HepG2 (cell line): ENCODE data around the gene UPK1A. TPM values are rescaled to one million over a fixed set of nuclear protein-coding genes. Genes with fewer than 3 reads are reported as not detected.

Experiments used
- ATAC-seq: fragments of 200-7000 bp; cut with Tn5 transposase; 3 replicates; pipeline ENCODE4 v1.9.1; 2020; ENCODE audit warnings: mild to moderate bottlenecking, moderate library complexity
- BruUV-seq: library from RNA; stranded (reverse); fragments of 400-500 nt; replicated peaks from 2 replicates; lab custom pipeline; 2021; lab: Mats Ljungman, UMichigan
- CTCF ChIA-PET: fragments of 300-600 bp; formaldehyde crosslinking; extraction: SDS; loops from one replicate; lab custom pipeline; 2021; ENCODE audit warnings: low total read pairs, inconsistent platforms, low intra/inter-chr PET ratio; lab: Yijun Ruan, JAX
- POLR2A ChIA-PET: fragments of 350-600 bp; sonication (Branson Sonifier 250); formaldehyde crosslinking; loops from one replicate; lab custom pipeline; 2020; ENCODE audit warnings: antibody characterized with exemption, inconsistent platforms; lab: Yijun Ruan, JAX
- DNase-seq: peaks from one replicate; pipeline ENCODE4 v3.0.0-alpha.2; 2015; ENCODE audit warnings: low spot score
- FAIRE-seq: peaks from 3 replicates; lab custom pipeline; 2011; peaks lifted over from hg19 to GRCh38; lab: Jason Lieb, UNC
- H2AFZ ChIP-seq: one replicate; pipeline ENCODE4 v1.6.1; 2011; ENCODE audit warnings: low read length, inconsistent platforms
- H3K27ac ChIP-seq: fragments of 300-600 bp; 3 replicates; pipeline ENCODE4 v1.8.0; 2011; ENCODE audit warnings: mixed run types, mild to moderate bottlenecking, mixed read lengths, low read length, inconsistent platforms; ENCODE audit not compliant: insufficient read depth; ENCODE audit errors: extremely low read length
- H3K27me3 ChIP-seq, 2 experiments: fragments of 200-600 bp in 1 of 2; 2 replicates in 1 of 2; 3 replicates in 1 of 2; pipeline versions ENCODE4 v1.6.0 to v1.8.0; 2011; ENCODE audit warnings: low read length in 2 of 2, mild to moderate bottlenecking in 2 of 2, moderate library complexity in 2 of 2, inconsistent platforms in 1 of 2; ENCODE audit not compliant: insufficient read depth in 2 of 2, control insufficient read depth in 1 of 2
- H3K36me3 ChIP-seq, 2 experiments: fragments of 200-600 bp in 1 of 2; replicated peaks in 1 of 2; 2 replicates in 1 of 2; 3 replicates in 1 of 2; pipeline versions ENCODE4 v1.5.1 to v1.8.0; 2011; ENCODE audit warnings: low read length in 2 of 2, inconsistent platforms in 1 of 2; ENCODE audit not compliant: insufficient read depth in 2 of 2, control insufficient read depth in 1 of 2
- H3K4me1 ChIP-seq: 2 replicates; pipeline ENCODE4 v1.5.1; 2012; ENCODE audit warnings: low read length, inconsistent platforms; ENCODE audit not compliant: insufficient read depth
- H3K4me2 ChIP-seq: 2 replicates; pipeline ENCODE4 v1.6.0; 2011; ENCODE audit warnings: low read depth, low read length, inconsistent platforms
- H3K4me3 ChIP-seq, 3 experiments: fragments of 200-600 bp in 1 of 3; sonication (generic), shearing (Covaris generic) in 1 of 3; replicated peaks in 1 of 3; 2 replicates each; pipeline ENCODE4 v1.5.1; 2011 to 2016; ENCODE audit warnings: low read length in 3 of 3, inconsistent platforms in 2 of 3, low read depth in 2 of 3, mild to moderate bottlenecking in 2 of 3, control low read depth in 1 of 3, mixed read lengths in 1 of 3; ENCODE audit not compliant: insufficient read depth in 1 of 3
- H3K79me2 ChIP-seq: one replicate; pipeline ENCODE4 v1.6.1; 2011; ENCODE audit warnings: low read length, inconsistent platforms; ENCODE audit not compliant: insufficient read depth
- H3K9ac ChIP-seq: 2 replicates; pipeline ENCODE4 v1.6.0; 2011; ENCODE audit warnings: mild to moderate bottlenecking, low read depth, low read length, inconsistent platforms; ENCODE audit not compliant: insufficient read depth
- H3K9me3 ChIP-seq: 2 replicates; pipeline ENCODE4 v1.5.1; 2012; ENCODE audit warnings: mild to moderate bottlenecking, low read length
- H4K20me1 ChIP-seq: 2 replicates; pipeline ENCODE4 v1.6.0; 2011; ENCODE audit warnings: inconsistent platforms, mild to moderate bottlenecking, low read length, moderate library complexity; ENCODE audit not compliant: insufficient read depth
- HMG20B ChIP-seq: conservative IDR thresholded peaks from 2 replicates; pipeline ENCODE4 v1.6.1; 2016; ENCODE audit warnings: missing genetic modification reagents, missing compliant biosample characterization
- KDM2A ChIP-seq: sonication (generic); formaldehyde crosslinking; IDR thresholded peaks from 2 replicates; pipeline ENCODE4 v1.4.0; 2020; ENCODE audit warnings: low read depth, missing genetic modification reagents, borderline replicate concordance
- LCORL ChIP-seq, 2 experiments: fragments of 450-650 bp in 1 of 2; sonication (generic) in 1 of 2; formaldehyde crosslinking in 1 of 2; IDR thresholded peaks; 2 replicates each; pipeline versions ENCODE4 v1.5.0 to v1.6.1; 2017 to 2020; ENCODE audit warnings: antibody characterized with exemption in 1 of 2, missing genetic modification reagents in 1 of 2
- MAFK ChIP-seq, 2 experiments: IDR thresholded peaks in 1 of 2; conservative IDR thresholded peaks in 1 of 2; 2 replicates each; pipeline ENCODE4 v1.6.1; 2011; ENCODE audit warnings: improper control_type of control experiment in 2 of 2, low read length in 2 of 2
- MBNL3 ChIP-seq: fragments of 250-450 bp; sonication (Bioruptor Pico); conservative IDR thresholded peaks from 2 replicates; pipeline ENCODE4 v1.8.0; 2022; ENCODE audit warnings: mild to moderate bottlenecking, inconsistent platforms
- MEF2D ChIP-seq: sonication (generic); formaldehyde crosslinking; IDR thresholded peaks from 2 replicates; pipeline ENCODE4 v1.5.1; 2020; ENCODE audit warnings: mild to moderate bottlenecking, missing genetic modification reagents
- NFYB ChIP-seq: sonication (generic); formaldehyde crosslinking; IDR thresholded peaks from 2 replicates; pipeline ENCODE4 v1.4.0; 2020; ENCODE audit warnings: missing genetic modification reagents
- NFYC ChIP-seq: IDR thresholded peaks from 2 replicates; pipeline ENCODE4 v1.6.1; 2016; ENCODE audit warnings: missing genetic modification reagents, missing compliant biosample characterization
- PCBP1 ChIP-seq: fragments of 200-400 bp; formaldehyde crosslinking; IDR thresholded peaks from 2 replicates; pipeline ENCODE4 v1.6.1; 2017; ENCODE audit warnings: mild to moderate bottlenecking, low read depth, low read length, borderline replicate concordance
- ZNF136 ChIP-seq: sonication (generic); formaldehyde crosslinking; IDR thresholded peaks from 2 replicates; pipeline ENCODE4 v1.8.1; 2022; ENCODE audit warnings: low read depth, mild to moderate bottlenecking, moderate library complexity, missing genetic modification reagents
- ZNF879 ChIP-seq: sonication (generic); formaldehyde crosslinking; IDR thresholded peaks from 2 replicates; pipeline ENCODE4 v1.8.1; 2023; ENCODE audit warnings: missing genetic modification reagents
- ZNF891 ChIP-seq: sonication (generic); formaldehyde crosslinking; IDR thresholded peaks from 2 replicates; pipeline ENCODE4 v1.5.0; 2020; ENCODE audit warnings: mild to moderate bottlenecking, missing genetic modification reagents
- ZSCAN22 ChIP-seq: sonication (generic); formaldehyde crosslinking; IDR thresholded peaks from 2 replicates; pipeline ENCODE4 v1.4.0; 2020; ENCODE audit warnings: mild to moderate bottlenecking, missing genetic modification reagents
- WGBS: methylation state at CpG from one replicate; pipeline ENCODE4 v1.1.6; 2017; ENCODE audit warnings: low lambda C conversion rate; 5-methylcytosine and 5-hydroxymethylcytosine counted together
- in situ Hi-C: cut with HindIII; loops from 2 replicates; pipeline ENCODE4 v1.10.0; 2017; ENCODE audit warnings: low pct_unique_long_range_greater_than_20kb; ENCODE audit not compliant: extremely low pct_ligation_motif_present
- intact Hi-C: fragments of 100-400 bp; cut with micrococcal nuclease; formaldehyde crosslinking; loops from one replicate; pipeline ENCODE4 v1.10.0; 2022; ENCODE audit not compliant: unreplicated experiment
- polyA plus RNA-seq, 8 experiments: library from polyadenylated mRNA; depleted of rRNA in 3 of 8; stranded (reverse) in 7 of 8; unstranded in 1 of 8; fragments of >200 nt; fragmentation: Illumina TruSeq in 4 of 8; extraction: Trizol in 4 of 8; gene quantifications; 2 replicates each; pipeline versions ENCODE4 v1.2.1 to v1.2.3, GENCODE V29; 2011 to 2016; ENCODE audit warnings: low read depth in 4 of 8, missing spikeins in 1 of 8, mixed read lengths in 1 of 8; ENCODE audit not compliant: insufficient read depth in 1 of 8
- total RNA-seq, 5 experiments: library from RNA; depleted of rRNA; stranded (reverse); fragments of >200 nt; fragmentation: Illumina TruSeq; extraction: Trizol; gene quantifications; 2 replicates each; pipeline ENCODE4 v1.2.3, GENCODE V29; 2016; ENCODE audit warnings: low read depth in 1 of 5
- TF ChIP-seq, protein P1 (sequence below): sonication (generic); formaldehyde crosslinking; IDR thresholded peaks from 2 replicates; pipeline ENCODE4 v1.5.1; 2020; ENCODE audit warnings: missing genetic modification reagents, mild to moderate bottlenecking, borderline replicate concordance

The UPK1A gene
- total and polyA plus RNA-seq, 2 of the 13 experiments (the other 11 are each of a cell fraction or from before 2014, with no cell fraction given), result 2.9 TPM; not detected in 1

- TF ChIP-seq, protein P1, sequence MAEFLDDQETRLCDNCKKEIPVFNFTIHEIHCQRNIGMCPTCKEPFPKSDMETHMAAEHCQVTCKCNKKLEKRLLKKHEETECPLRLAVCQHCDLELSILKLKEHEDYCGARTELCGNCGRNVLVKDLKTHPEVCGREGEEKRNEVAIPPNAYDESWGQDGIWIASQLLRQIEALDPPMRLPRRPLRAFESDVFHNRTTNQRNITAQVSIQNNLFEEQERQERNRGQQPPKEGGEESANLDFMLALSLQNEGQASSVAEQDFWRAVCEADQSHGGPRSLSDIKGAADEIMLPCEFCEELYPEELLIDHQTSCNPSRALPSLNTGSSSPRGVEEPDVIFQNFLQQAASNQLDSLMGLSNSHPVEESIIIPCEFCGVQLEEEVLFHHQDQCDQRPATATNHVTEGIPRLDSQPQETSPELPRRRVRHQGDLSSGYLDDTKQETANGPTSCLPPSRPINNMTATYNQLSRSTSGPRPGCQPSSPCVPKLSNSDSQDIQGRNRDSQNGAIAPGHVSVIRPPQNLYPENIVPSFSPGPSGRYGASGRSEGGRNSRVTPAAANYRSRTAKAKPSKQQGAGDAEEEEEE (CRISPR knock-in tag), result no peak
- 0 out of 2 replicates have a peak, but pooled peaks have one; percentile 7 for TF ChIP-seq PCBP1
- no peak for TF ChIP-seq ZSCAN22 (CRISPR knock-in tag)
- TF ChIP-seq NFYB, result peak; percentile 100
- TF ChIP-seq HMG20B (CRISPR knock-in tag), result no peak
- peak; percentile 70; the same call in 1 of the 2 replicates for TF ChIP-seq ZNF136 (CRISPR knock-in tag)
- TF ChIP-seq MEF2D (CRISPR knock-in tag), result 0 out of 2 replicates have a peak, but pooled peaks have one; percentile 1
- no peak for TF ChIP-seq MBNL3 (CRISPR knock-in tag)
- TF ChIP-seq LCORL (IDR thresholded peaks at IDR 0.05), result no peak
- TF ChIP-seq LCORL (CRISPR knock-in tag; IDR thresholded peaks at IDR 0.05), result peak; percentile 48; the same call in 1 of the 2 replicates
These were observed 36.1 kb downstream of the UPK1A start (continued) for GRCh38 chr19:35702223-35703012.

DNA sequence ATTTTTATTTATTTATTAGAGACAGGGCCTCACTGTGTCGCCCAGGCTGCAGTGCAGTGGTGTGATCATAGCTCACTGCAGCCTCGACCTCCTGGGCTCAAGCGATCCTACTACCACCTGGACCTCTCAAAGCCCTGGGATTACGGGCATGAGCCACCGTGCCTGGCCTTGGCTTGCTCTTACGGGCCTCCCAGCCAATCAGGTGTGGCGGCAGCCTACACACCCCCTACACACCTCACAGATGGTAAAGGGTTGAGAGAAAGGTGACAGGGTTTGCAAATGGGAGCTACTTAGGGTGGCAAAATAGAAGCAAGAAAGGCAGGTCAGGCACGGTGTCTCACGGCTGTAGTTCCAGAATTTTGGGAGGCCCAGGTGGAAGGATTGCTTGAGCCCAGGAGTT lies 37.0 kb downstream of the UPK1A start:
- H3K4me3 ChIP-seq, result peak overlapping the region in 1 of 3 experiments; percentile 77; a peak in 1 of 6 replicates
- DNase-seq, result no peak
- H3K27me3 ChIP-seq, result no peaks in the 10 kb centered on the region; a peak in 1 of 5 replicates
- no peak overlapping the region for H3K27ac ChIP-seq
- no peak overlapping the region for H2AFZ ChIP-seq
- BruUV-seq, result no TSS peak
- no peaks in the 10 kb centered on the region for H3K79me2 ChIP-seq
- no peak for ATAC-seq
- intact Hi-C loops (no loop called here), in situ Hi-C loops (no loop called here)
- no peaks in the 10 kb centered on the region for H3K36me3 ChIP-seq
- FAIRE-seq, result no peak
- POLR2A ChIA-PET, result interaction anchor here (0.5 to 2.4 kb wide), 9 partner anchors 11 to 193 kb away, joined by 3 to 23 read pairs (median 4); partner anchors contain the start of genes COX6B1 and LIN37
- peaks cover 24% of the 10 kb centered on the region for H3K4me1 ChIP-seq
- no peaks in the 10 kb centered on the region for H4K20me1 ChIP-seq
- no peak overlapping the region for H3K9ac ChIP-seq
- TF ChIP-seq MAFK (conservative IDR thresholded peaks at IDR 0.05 in 1 of 2, IDR thresholded peaks at IDR 0.05 in 1 of 2; ENCODE audit: low read length in 2 of 2) (no peak), ZNF879 (CRISPR knock-in tag) (no peak), NFYB (peak; percentile 59), KDM2A (CRISPR knock-in tag) (no peak), NFYC (CRISPR knock-in tag) (peak; percentile 49; the same call in 1 of the 2 replicates), ZNF891 (CRISPR knock-in tag) (0 out of 2 replicates have a peak, but pooled peaks have one; percentile 11)
- H3K9me3 ChIP-seq, result no peaks in the 10 kb centered on the region
- CTCF ChIA-PET, result no interaction called here
- WGBS, result 23% methylated on average over 9 of the region's 9 CpGs
- H3K4me2 ChIP-seq, result peak overlapping the region; percentile 92; the same call in 1 of the 2 replicates
